HCT116 (cell line): Measurements from ENCODE around the gene TUBGCP5. TPM values are rescaled to one million over a fixed set of nuclear protein-coding genes. Genes with fewer than 3 reads are reported as not detected.
"Not testable (repeated sequence)": the region's sequence is repeated elsewhere in the genome, so short reads cannot be mapped to it uniquely, and the experiment has no call there.

Source experiments
- ATAC-seq: fragments of 200-7000 bp; cut with Tn5 transposase; 2 replicates; pipeline ENCODE4 v1.9.1; 2020; ENCODE audit warnings: mild to moderate bottlenecking, moderate library complexity
- BruUV-seq: library from RNA; stranded (reverse); fragments of 400-500 nt; replicated peaks from 2 replicates; lab custom pipeline; 2021; lab: Mats Ljungman, UMichigan
- CTCF ChIA-PET: fragments of 300-600 bp; sonication (Branson Sonifier 250); formaldehyde crosslinking; loops from one replicate; lab custom pipeline; 2021; ENCODE audit warnings: antibody characterized with exemption; lab: Charles Lee
- POLR2A ChIA-PET: fragments of 300-600, 350-600 bp; sonication (Branson Sonifier 250); formaldehyde crosslinking; loops from one replicate; lab custom pipeline; 2021; ENCODE audit warnings: antibody characterized with exemption; lab: Charles Lee
- RAD21 ChIA-PET, 2 experiments: fragments of 300-600 bp; sonication (Branson Sonifier 250); formaldehyde crosslinking; loops; one replicate each; lab custom pipeline; 2023; ENCODE audit warnings: low total read pairs in 2 of 2; ENCODE audit not compliant: uncharacterized antibody in 2 of 2, unreplicated experiment in 2 of 2, low non-redundant PET in 1 of 2; lab: Charles Lee
- DNase-seq: peaks from one replicate; pipeline ENCODE4 v3.0.0-alpha.2; 2010; ENCODE audit warnings: low read depth, low spot score
- H2AFZ ChIP-seq: fragments of 200-600 bp; shearing (Covaris generic), sonication (generic); 2 replicates; pipeline ENCODE4 v1.6.1; 2017; ENCODE audit warnings: low read depth, mixed run types, mixed read lengths, antibody characterized with exemption, low read length; ENCODE audit not compliant: poor library complexity, severe bottlenecking
- H3K27ac ChIP-seq: 2 replicates; pipeline ENCODE4 v1.5.1; 2012; ENCODE audit warnings: low read depth, low read length
- H3K27me3 ChIP-seq: fragments of 200-600 bp; sonication (generic); 2 replicates; pipeline ENCODE4 v1.6.1; 2016; ENCODE audit warnings: mixed run types, low read length, mixed read lengths; ENCODE audit not compliant: insufficient read depth
- H3K36me3 ChIP-seq, 2 experiments: fragments of 200-500 bp in 1 of 2; fragments of 200-600 bp in 1 of 2; sonication (Bioruptor generic) in 1 of 2; sonication (generic) in 1 of 2; 2 replicates each; pipeline versions ENCODE4 v1.5.1 to v1.6.1; 2014 to 2016; ENCODE audit warnings: low read length in 2 of 2, inconsistent platforms in 1 of 2, mixed read lengths in 1 of 2, mixed run types in 1 of 2; ENCODE audit not compliant: insufficient read depth in 2 of 2, control insufficient read depth in 1 of 2
- H3K4me1 ChIP-seq, 2 experiments: fragments of 200-600 bp in 1 of 2; sonication (generic) in 1 of 2; 2 replicates each; pipeline versions ENCODE4 v1.5.1 to v1.6.1; 2012 to 2017; ENCODE audit warnings: low read length in 2 of 2, inconsistent platforms in 1 of 2, mild to moderate bottlenecking in 1 of 2, mixed read lengths in 1 of 2, mixed run types in 1 of 2, moderate library complexity in 1 of 2; ENCODE audit not compliant: insufficient read depth in 2 of 2, control insufficient read depth in 1 of 2
- H3K4me2 ChIP-seq: fragments of 200-600 bp; sonication (generic); 2 replicates; pipeline ENCODE4 v1.6.1; 2017; ENCODE audit warnings: mixed run types, low read length, mixed read lengths
- H3K4me3 ChIP-seq, 2 experiments: fragments of 200-600 bp in 1 of 2; sonication (generic) in 1 of 2; replicated peaks in 1 of 2; 2 replicates each; pipeline ENCODE4 v1.5.1; 2011 to 2016; ENCODE audit warnings: low read length in 2 of 2, control low read depth in 1 of 2, low read depth in 1 of 2, mild to moderate bottlenecking in 1 of 2, mixed read lengths in 1 of 2, mixed run types in 1 of 2
- H3K79me2 ChIP-seq: fragments of 200-600 bp; sonication (generic); 2 replicates; pipeline ENCODE4 v1.6.1; 2017; ENCODE audit warnings: mild to moderate bottlenecking, mixed run types, low read length, moderate library complexity, mixed read lengths; ENCODE audit not compliant: insufficient read depth
- H3K9ac ChIP-seq: fragments of 200-600 bp; sonication (generic); 2 replicates; pipeline ENCODE4 v1.6.1; 2016; ENCODE audit warnings: low read length, mixed read lengths
- H3K9me2 ChIP-seq: fragments of 200-600 bp; sonication (generic), shearing (Covaris generic); 2 replicates; pipeline ENCODE4 v1.6.1; 2017; ENCODE audit warnings: mixed run types, mild to moderate bottlenecking, moderate library complexity; ENCODE audit not compliant: insufficient read depth
- H3K9me3 ChIP-seq, 2 experiments: fragments of 200-500 bp in 1 of 2; fragments of 200-600 bp in 1 of 2; sonication (Bioruptor generic) in 1 of 2; sonication (generic) in 1 of 2; 2 replicates each; pipeline ENCODE4 v1.6.1; 2014 to 2017; ENCODE audit warnings: low read length in 2 of 2, mixed read lengths in 2 of 2, inconsistent platforms in 1 of 2, low read depth in 1 of 2, mild to moderate bottlenecking in 1 of 2, mixed run types in 1 of 2, moderate library complexity in 1 of 2; ENCODE audit not compliant: control insufficient read depth in 1 of 2, insufficient read depth in 1 of 2
- H4K20me1 ChIP-seq: fragments of 200-600 bp; sonication (generic), shearing (Covaris generic); 2 replicates; pipeline ENCODE4 v1.6.1; 2017; ENCODE audit warnings: mixed run types, mild to moderate bottlenecking, moderate library complexity; ENCODE audit not compliant: insufficient read depth
- CBX3 ChIP-seq: IDR thresholded peaks from 2 replicates; pipeline ENCODE4 v1.6.1; 2012; ENCODE audit warnings: low read depth
- ELF1 ChIP-seq: IDR thresholded peaks from 2 replicates; pipeline ENCODE4 v1.6.1; 2012; ENCODE audit warnings: low read depth, borderline replicate concordance
- EZH2 ChIP-seq: fragments of 200-600 bp; sonication (generic); IDR thresholded peaks from 2 replicates; pipeline ENCODE4 v1.6.1; 2017; ENCODE audit warnings: antibody characterized with exemption, mixed run types
- FOSL1 ChIP-seq: IDR thresholded peaks from 2 replicates; pipeline ENCODE4 v1.6.1; 2012; ENCODE audit warnings: low read depth
- JUND ChIP-seq: IDR thresholded peaks from 2 replicates; pipeline ENCODE4 v1.6.1; 2012
- POLR2A ChIP-seq: IDR thresholded peaks from 2 replicates; pipeline ENCODE4 v1.7.0; 2011; ENCODE audit warnings: borderline replicate concordance; ENCODE audit not compliant: insufficient read depth, insufficient read length; ENCODE audit errors: extremely low read depth
- POLR2AphosphoS5 ChIP-seq: IDR thresholded peaks from 2 replicates; pipeline ENCODE4 v1.6.1; 2011; ENCODE audit warnings: mild to moderate bottlenecking, low read depth, low read length, moderate library complexity
- SIN3A ChIP-seq: IDR thresholded peaks from 2 replicates; pipeline ENCODE4 v1.6.1; 2012; ENCODE audit warnings: low read depth
- TCF7L2 ChIP-seq: IDR thresholded peaks from 2 replicates; pipeline ENCODE4 v1.7.0; 2011; ENCODE audit warnings: borderline replicate concordance, inconsistent platforms; ENCODE audit not compliant: insufficient read depth, insufficient read length; ENCODE audit errors: extremely low read depth
- YY1 ChIP-seq: IDR thresholded peaks from 2 replicates; pipeline ENCODE4 v1.6.1; 2011; ENCODE audit warnings: low read length, low read depth, moderate library complexity, mild to moderate bottlenecking; ENCODE audit not compliant: insufficient replicate concordance; ENCODE audit errors: extremely low read depth
- ZFX ChIP-seq: fragments of 450-650 bp; IDR thresholded peaks from 2 replicates; pipeline ENCODE4 v1.6.1; 2017
- ZNF274 ChIP-seq: fragments of 200-500 bp; sonication (Bioruptor generic); IDR thresholded peaks from 2 replicates; pipeline ENCODE4 v1.6.1; 2014; ENCODE audit warnings: mild to moderate bottlenecking, low read depth, low read length, inconsistent platforms
- intact Hi-C: fragments of 100-400 bp; cut with micrococcal nuclease; formaldehyde crosslinking; loops from 2 replicates; pipeline ENCODE4 v1.10.0; 2022
- total RNA-seq: library from RNA; stranded (reverse); gene quantifications from one replicate; pipeline ENCODE4 v1.2.1, GENCODE V29; 2021; ENCODE audit not compliant: unreplicated experiment
- TF ChIP-seq, protein P1 (sequence below), 3 experiments: fragments of 200-600 bp in 1 of 3; sonication (generic) in 1 of 3; IDR thresholded peaks in 2 of 3; conservative IDR thresholded peaks in 1 of 3; 2 replicates each; pipeline ENCODE4 v1.5.1; 2012 to 2017; ENCODE audit warnings: low read depth in 2 of 3, low read length in 2 of 3, antibody characterized with exemption in 1 of 3, borderline replicate concordance in 1 of 3, control low read depth in 1 of 3, mild to moderate bottlenecking in 1 of 3, mixed read lengths in 1 of 3, mixed run types in 1 of 3, moderate library complexity in 1 of 3; ENCODE audit not compliant: insufficient read depth in 1 of 3
- TF ChIP-seq, protein P2 (sequence below): IDR thresholded peaks from 2 replicates; pipeline ENCODE4 v1.6.1; 2012
- TF ChIP-seq, protein P3 (sequence below): IDR thresholded peaks from 2 replicates; pipeline ENCODE4 v1.6.1; 2011; ENCODE audit warnings: mild to moderate bottlenecking, low read length, moderate library complexity; ENCODE audit not compliant: insufficient replicate concordance; ENCODE audit errors: extremely low read depth

TUBGCP5 gene
- total RNA-seq, 1 experiment from 2014 or later = 17.9 TPM

DNA sequence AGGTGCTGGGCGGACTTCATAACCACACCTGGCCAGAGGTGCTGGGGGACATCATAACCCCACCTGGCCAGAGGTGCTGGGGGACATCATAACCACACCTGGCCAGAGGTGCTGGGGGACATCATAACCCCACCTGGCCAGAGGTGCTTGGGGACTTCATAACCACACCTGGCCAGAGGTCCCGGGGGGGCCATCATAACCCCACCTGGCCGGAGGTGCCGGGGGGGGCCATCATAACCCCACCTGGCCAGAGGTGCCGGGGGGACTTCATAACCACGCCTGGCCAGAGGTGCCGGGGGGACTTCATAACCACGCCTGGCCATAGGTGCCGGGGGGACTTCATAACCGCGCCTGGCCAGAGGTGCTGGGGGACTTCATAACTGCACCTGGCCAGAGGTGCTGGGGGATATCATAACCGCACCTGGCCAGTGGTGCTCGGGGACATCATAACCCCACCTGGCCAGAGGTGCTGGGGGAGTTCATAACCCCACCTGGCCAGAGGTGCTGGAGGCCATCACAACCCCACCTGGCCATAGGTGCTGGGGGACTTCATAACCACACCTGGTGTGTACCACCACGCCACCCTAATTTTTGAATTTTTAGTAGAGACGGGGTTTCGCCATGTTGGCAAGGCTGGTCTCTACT is 10.7 kb upstream of the TUBGCP5 start:
- BruUV-seq = no TSS peak
- intact Hi-C loops = no loop called here

DNA sequence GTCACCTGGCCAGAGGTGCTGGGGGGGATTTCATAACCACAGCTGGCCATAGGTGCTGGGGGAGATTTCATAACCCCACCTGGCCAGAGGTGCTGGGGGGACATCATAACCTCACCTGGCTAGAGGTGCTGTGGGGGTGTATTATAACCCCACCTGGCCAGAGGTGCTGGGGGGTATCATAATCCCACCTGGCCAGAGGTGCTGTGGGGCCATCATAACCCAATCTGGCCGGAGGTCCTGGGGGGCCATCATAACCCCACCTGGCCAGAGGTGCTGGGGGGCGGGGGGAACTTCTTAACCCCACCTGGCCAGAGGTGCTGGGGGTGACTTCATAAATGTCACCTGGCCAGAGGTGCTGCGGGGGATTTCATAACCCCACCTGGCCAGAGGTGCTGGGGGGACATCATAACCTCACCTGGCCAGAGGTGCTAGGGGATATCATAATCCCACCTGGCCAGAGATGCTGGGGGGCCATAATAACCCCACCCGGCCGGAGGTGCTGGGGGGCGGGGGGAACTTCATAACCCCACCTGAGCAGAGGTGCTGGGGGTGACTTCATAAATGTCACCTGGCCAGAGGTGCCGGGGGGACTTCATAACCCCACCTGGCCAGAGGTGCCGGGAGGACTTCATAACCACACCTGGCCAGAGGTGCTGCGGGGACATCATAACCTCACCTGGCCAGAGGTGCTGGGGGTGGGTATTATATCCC is 9.4 kb upstream of the TUBGCP5 start:
- H3K4me3 ChIP-seq, RAD21 ChIA-PET, H3K9me3 ChIP-seq, DNase-seq, H3K79me2 ChIP-seq, H4K20me1 ChIP-seq, ATAC-seq, H3K9ac ChIP-seq, H3K4me2 ChIP-seq, H2AFZ ChIP-seq, H3K27me3 ChIP-seq, H3K36me3 ChIP-seq, intact Hi-C loops, POLR2A ChIA-PET, H3K9me2 ChIP-seq, H3K27ac ChIP-seq, BruUV-seq, H3K4me1 ChIP-seq, CTCF ChIA-PET: not testable (repeated sequence)

More for the DNA sequence above, 10.7 kb upstream of the TUBGCP5 start:
- Histone ChIP-seq H4K20me1 (no peaks in the 10 kb centered on the region), H3K9me3 (no peaks in the 10 kb centered on the region), H3K27me3 (peaks cover 7% of the 10 kb centered on the region; the same call in 1 of the 2 replicates), H3K9me2 (no peaks in the 10 kb centered on the region), H3K27ac (no peak overlapping the region), H3K4me3 (no peak overlapping the region), H3K4me1 (no peaks in the 10 kb centered on the region), H3K79me2 (no peaks in the 10 kb centered on the region), H3K4me2 (no peak overlapping the region), H3K9ac (no peak overlapping the region), H3K36me3 (no peaks in the 10 kb centered on the region), H2AFZ (no peak overlapping the region)
- TF ChIP-seq POLR2AphosphoS5 (no peak), SIN3A (no peak), FOSL1 (no peak), YY1 (no peak), CBX3 (no peak), ELF1 (no peak), ZNF274 (no peak), ZFX (no peak), EZH2 (no peak), TCF7L2 (no peak), JUND (no peak), POLR2A (no peak)
- TF ChIP-seq, protein P1, sequence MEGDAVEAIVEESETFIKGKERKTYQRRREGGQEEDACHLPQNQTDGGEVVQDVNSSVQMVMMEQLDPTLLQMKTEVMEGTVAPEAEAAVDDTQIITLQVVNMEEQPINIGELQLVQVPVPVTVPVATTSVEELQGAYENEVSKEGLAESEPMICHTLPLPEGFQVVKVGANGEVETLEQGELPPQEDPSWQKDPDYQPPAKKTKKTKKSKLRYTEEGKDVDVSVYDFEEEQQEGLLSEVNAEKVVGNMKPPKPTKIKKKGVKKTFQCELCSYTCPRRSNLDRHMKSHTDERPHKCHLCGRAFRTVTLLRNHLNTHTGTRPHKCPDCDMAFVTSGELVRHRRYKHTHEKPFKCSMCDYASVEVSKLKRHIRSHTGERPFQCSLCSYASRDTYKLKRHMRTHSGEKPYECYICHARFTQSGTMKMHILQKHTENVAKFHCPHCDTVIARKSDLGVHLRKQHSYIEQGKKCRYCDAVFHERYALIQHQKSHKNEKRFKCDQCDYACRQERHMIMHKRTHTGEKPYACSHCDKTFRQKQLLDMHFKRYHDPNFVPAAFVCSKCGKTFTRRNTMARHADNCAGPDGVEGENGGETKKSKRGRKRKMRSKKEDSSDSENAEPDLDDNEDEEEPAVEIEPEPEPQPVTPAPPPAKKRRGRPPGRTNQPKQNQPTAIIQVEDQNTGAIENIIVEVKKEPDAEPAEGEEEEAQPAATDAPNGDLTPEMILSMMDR (IDR thresholded peaks at IDR 0.05 in 2 of 3, conservative IDR thresholded peaks at IDR 0.05 in 1 of 3; ENCODE audit: borderline replicate concordance in 1 of 3, insufficient read depth in 1 of 3, low read depth in 2 of 3, low read length in 2 of 3) = no peak
- TF ChIP-seq, protein P2, sequence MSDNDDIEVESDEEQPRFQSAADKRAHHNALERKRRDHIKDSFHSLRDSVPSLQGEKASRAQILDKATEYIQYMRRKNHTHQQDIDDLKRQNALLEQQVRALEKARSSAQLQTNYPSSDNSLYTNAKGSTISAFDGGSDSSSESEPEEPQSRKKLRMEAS = no peak
- TF ChIP-seq, protein P3, sequence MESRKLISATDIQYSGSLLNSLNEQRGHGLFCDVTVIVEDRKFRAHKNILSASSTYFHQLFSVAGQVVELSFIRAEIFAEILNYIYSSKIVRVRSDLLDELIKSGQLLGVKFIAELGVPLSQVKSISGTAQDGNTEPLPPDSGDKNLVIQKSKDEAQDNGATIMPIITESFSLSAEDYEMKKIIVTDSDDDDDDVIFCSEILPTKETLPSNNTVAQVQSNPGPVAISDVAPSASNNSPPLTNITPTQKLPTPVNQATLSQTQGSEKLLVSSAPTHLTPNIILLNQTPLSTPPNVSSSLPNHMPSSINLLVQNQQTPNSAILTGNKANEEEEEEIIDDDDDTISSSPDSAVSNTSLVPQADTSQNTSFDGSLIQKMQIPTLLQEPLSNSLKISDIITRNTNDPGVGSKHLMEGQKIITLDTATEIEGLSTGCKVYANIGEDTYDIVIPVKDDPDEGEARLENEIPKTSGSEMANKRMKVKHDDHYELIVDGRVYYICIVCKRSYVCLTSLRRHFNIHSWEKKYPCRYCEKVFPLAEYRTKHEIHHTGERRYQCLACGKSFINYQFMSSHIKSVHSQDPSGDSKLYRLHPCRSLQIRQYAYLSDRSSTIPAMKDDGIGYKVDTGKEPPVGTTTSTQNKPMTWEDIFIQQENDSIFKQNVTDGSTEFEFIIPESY = no peak
- DNase-seq (no peak), ATAC-seq (no peak)
- CTCF ChIA-PET = no interaction called here
- RAD21 ChIA-PET = no interaction called here
- POLR2A ChIA-PET = no interaction called here
